CD4-positive, alpha-beta T cell (primary cell): ENCODE measurements around the gene AFAP1L1. TPM values are rescaled to one million over a fixed set of nuclear protein-coding genes. Genes with fewer than 3 reads are reported as not detected.

Experiments used
- ATAC-seq: fragments of 200-7000 bp; cut with Tn5 transposase; one replicate; pipeline ENCODE4 v1.10.0; 2022; ENCODE audit warnings: mild to moderate bottlenecking; ENCODE audit not compliant: poor library complexity
- CTCF ChIA-PET: fragments of 350-600 bp; sonication (Branson Sonifier 250); formaldehyde crosslinking; loops from one replicate; lab custom pipeline; 2021; ENCODE audit warnings: antibody characterized with exemption, inconsistent platforms; lab: Charles Lee
- POLR2A ChIA-PET: fragments of 350-600 bp; sonication (Branson Sonifier 250); formaldehyde crosslinking; loops from one replicate; lab custom pipeline; 2021; ENCODE audit warnings: antibody characterized with exemption, inconsistent platforms; lab: Charles Lee
- DNase-seq, 14 experiments: peaks; one replicate each; pipeline ENCODE4 v3.0.0-alpha.2; 2013 to 2020; ENCODE audit warnings: mixed read lengths in 2 of 14
- H3K27ac ChIP-seq, 2 donors: one replicate each; pipeline versions ENCODE4 v1.5.1 to v1.7.0; 2013; ENCODE audit warnings: low read length in 2 of 2, low read depth in 1 of 2, mild to moderate bottlenecking in 1 of 2
- H3K27me3 ChIP-seq, 2 experiments: 1 replicate in 1 of 2; 2 replicates in 1 of 2; pipeline versions ENCODE4 v1.6.1 to v1.7.0; 2013; ENCODE audit warnings: low read length in 2 of 2, control low read depth in 1 of 2, mild to moderate bottlenecking in 1 of 2, moderate library complexity in 1 of 2; ENCODE audit not compliant: insufficient read depth in 2 of 2, control insufficient read depth in 1 of 2
- H3K36me3 ChIP-seq: one replicate; pipeline ENCODE4 v1.6.1; 2013; ENCODE audit warnings: low read length, control low read depth; ENCODE audit not compliant: insufficient read depth
- H3K4me1 ChIP-seq: one replicate; pipeline ENCODE4 v1.6.1; 2013; ENCODE audit warnings: low read length, control low read depth; ENCODE audit not compliant: insufficient read depth
- H3K4me3 ChIP-seq: one replicate; pipeline ENCODE4 v1.5.1; 2013; ENCODE audit warnings: mild to moderate bottlenecking, low read length, moderate library complexity
- H3K9me3 ChIP-seq, 2 experiments: 1 replicate in 1 of 2; 2 replicates in 1 of 2; pipeline versions ENCODE4 v1.6.1 to v1.7.0; 2013; ENCODE audit warnings: low read length in 2 of 2, mild to moderate bottlenecking in 2 of 2, control low read depth in 1 of 2, moderate library complexity in 1 of 2; ENCODE audit not compliant: control insufficient read depth in 1 of 2, insufficient read depth in 1 of 2
- H3K27ac Mint-ChIP-seq: one replicate; pipeline ENCODE4 v1.8.0; 2020; ENCODE audit warnings: mixed read lengths
- H3K27me3 Mint-ChIP-seq: one replicate; pipeline ENCODE4 v1.8.0; 2021; ENCODE audit warnings: mixed read lengths
- H3K36me3 Mint-ChIP-seq: one replicate; pipeline ENCODE4 v1.8.0; 2021; ENCODE audit warnings: low read depth, mixed read lengths
- H3K4me1 Mint-ChIP-seq: one replicate; pipeline ENCODE4 v1.8.0; 2021; ENCODE audit warnings: low read depth, mixed read lengths
- H3K4me3 Mint-ChIP-seq: one replicate; pipeline ENCODE4 v1.8.0; 2020; ENCODE audit warnings: mild to moderate bottlenecking, mixed read lengths
- H3K9me3 Mint-ChIP-seq: one replicate; pipeline ENCODE4 v1.8.0; 2020; ENCODE audit warnings: mixed read lengths
- CTCF ChIP-seq: fragments of 200-600 bp; IDR thresholded peaks from one replicate; pipeline ENCODE4 v1.8.0; 2022; ENCODE audit warnings: antibody characterized with exemption, mild to moderate bottlenecking
- intact Hi-C, 2 experiments: fragments of 100-400 bp; cut with DNase I in 1 of 2; cut with micrococcal nuclease in 1 of 2; formaldehyde crosslinking; loops; one replicate each; pipeline versions ENCODE4 v1.15.1 to v1.9.0; 2023 to 2025; cut with DNase I, micrococcal nuclease
- total RNA-seq, 174 experiments: library from RNA in 2 of 174; stranded (reverse) in 2 of 174; gene quantifications; one replicate each; pipeline ENCODE4 v1.2.3 and lab custom pipeline; 2021 to 2026

The AFAP1L1 gene
- total RNA-seq, 2 experiments from 2014 or later = 0.47 to 0.56 TPM

- H3K27me3 Mint-ChIP-seq = peaks cover 9% of the 10 kb centered on the region
- CTCF ChIA-PET = no interaction called here
Observed at GRCh38 chr5:149280802-149281201, 9.1 kb downstream of the AFAP1L1 start.

GRCh38 chr5:149282027-149282965, 10.6 kb downstream of the AFAP1L1 start:
- no peak overlapping the region for H3K4me3 ChIP-seq
- no peaks in the 10 kb centered on the region for H3K4me1 ChIP-seq
- Mint-ChIP-seq H3K27ac (no peak overlapping the region), H3K9me3 (no peaks in the 10 kb centered on the region), H3K4me1 (no peaks in the 10 kb centered on the region), H3K36me3 (no peaks in the 10 kb centered on the region), H3K4me3 (no peak overlapping the region), H3K27me3 (no peaks in the 10 kb centered on the region)
- POLR2A ChIA-PET = no interaction called here
- ATAC-seq (no peak), DNase-seq (no peak)
- H3K27ac ChIP-seq = no peak overlapping the region
- H3K9me3 ChIP-seq = no peaks in the 10 kb centered on the region
- H3K36me3 ChIP-seq = no peaks in the 10 kb centered on the region
- TF ChIP-seq CTCF = no peak
- H3K27me3 ChIP-seq = peaks cover 0 to 2% of the 10 kb centered on the region in 2 experiments
- CTCF ChIA-PET = no interaction called here
- intact Hi-C loops = no loop called here

More at GRCh38 chr5:149280802-149281201, 9.1 kb downstream of the AFAP1L1 start:
- intact Hi-C loops = no loop called here
- Histone ChIP-seq H3K27ac (no peak overlapping the region), H3K4me1 (no peaks in the 10 kb centered on the region), H3K27me3 (peaks cover 0 to 6% of the 10 kb centered on the region in 2 experiments), H3K9me3 (no peaks in the 10 kb centered on the region), H3K36me3 (no peaks in the 10 kb centered on the region), H3K4me3 (no peak overlapping the region)
- ATAC-seq = no peak
- POLR2A ChIA-PET = no interaction called here
- TF ChIP-seq CTCF = no peak
- no peaks in the 10 kb centered on the region for H3K9me3 Mint-ChIP-seq
- H3K36me3 Mint-ChIP-seq = no peaks in the 10 kb centered on the region
- no peaks in the 10 kb centered on the region for H3K4me1 Mint-ChIP-seq
- DNase-seq = no peak
- no peak overlapping the region for H3K27ac Mint-ChIP-seq
- no peak overlapping the region for H3K4me3 Mint-ChIP-seq

- POLR2A ChIA-PET = no interaction called here
Observed at GRCh38 chr5:149282966-149283332, 11.3 kb downstream of the AFAP1L1 start.

More at GRCh38 chr5:149282966-149283332, 11.3 kb downstream of the AFAP1L1 start:
- intact Hi-C loops = no loop called here
- no peak for TF ChIP-seq CTCF
- Histone ChIP-seq H3K36me3 (no peaks in the 10 kb centered on the region), H3K4me3 (no peak overlapping the region), H3K9me3 (no peaks in the 10 kb centered on the region), H3K4me1 (no peaks in the 10 kb centered on the region), H3K27me3 (peaks cover 0 to 2% of the 10 kb centered on the region in 2 experiments), H3K27ac (no peak overlapping the region)
- no peaks in the 10 kb centered on the region for H3K9me3 Mint-ChIP-seq
- H3K36me3 Mint-ChIP-seq = no peaks in the 10 kb centered on the region
- H3K27ac Mint-ChIP-seq = no peak overlapping the region
- H3K4me3 Mint-ChIP-seq = no peak overlapping the region
- ATAC-seq (no peak), DNase-seq (no peak)
- CTCF ChIA-PET = no interaction called here
- no peaks in the 10 kb centered on the region for H3K27me3 Mint-ChIP-seq
- H3K4me1 Mint-ChIP-seq = no peaks in the 10 kb centered on the region
